GM12892 (cell line): Measurements from ENCODE around the gene ERC1.

ENCODE experiments used
- POLR2A ChIP-seq: IDR thresholded peaks from 2 replicates; pipeline ENCODE4 v1.6.1; 2011; ENCODE audit warnings: low read depth, low read length, control low read depth
- POLR2AphosphoS5 ChIP-seq: IDR thresholded peaks from 2 replicates; pipeline ENCODE4 v1.6.1; 2011; ENCODE audit warnings: low read depth, low read length, control low read depth

GRCh38 chr12:1157046-1157445 lies 166.0 kb downstream of the ERC1 start:
- TF ChIP-seq POLR2A, result no peak
- no peak for TF ChIP-seq POLR2AphosphoS5
